GM18511 (cell line): Measurements from ENCODE around the gene SCAP.

Source experiments
- ATAC-seq: cut with Tn5 transposase; IDR thresholded peaks from one replicate; pipeline ENCODE4 v1.9.1; 2021; ENCODE audit warnings: mild to moderate bottlenecking, moderate library complexity; ENCODE audit not compliant: unreplicated experiment

SCAP gene

GRCh38 chr3:47404431-47404876 lies 71.3 kb downstream of the SCAP start:
- no peak for ATAC-seq

GRCh38 chr3:47399531-47400270 lies 76.0 kb downstream of the SCAP start:
- ATAC-seq: no peak

- ATAC-seq: no peak
Measured at GRCh38 chr3:47399016-47399415, 76.7 kb downstream of the SCAP start.

GRCh38 chr3:47398228-47398627 lies 77.5 kb downstream of the SCAP start:
- no peak for ATAC-seq

GRCh38 chr3:47394881-47395280 lies 80.9 kb downstream of the SCAP start:
- ATAC-seq: no peak

- ATAC-seq: no peak
Measured at GRCh38 chr3:47394140-47394870, 81.4 kb downstream of the SCAP start.

GRCh38 chr3:47392933-47393332 lies 82.8 kb downstream of the SCAP start:
- no peak for ATAC-seq

GRCh38 chr3:47385796-47386195 lies 89.9 kb downstream of the SCAP start:
- no peak for ATAC-seq

- no peak for ATAC-seq
Measured at GRCh38 chr3:47385007-47385406, 90.7 kb downstream of the SCAP start.

- no peak for ATAC-seq
Measured at GRCh38 chr3:47384425-47384824, 91.3 kb downstream of the SCAP start.

GRCh38 chr3:47381317-47382157 lies 94.2 kb downstream of the SCAP start:
- ATAC-seq: peak; percentile 69

GRCh38 chr3:47380601-47381316 lies 95.0 kb downstream of the SCAP start, which contains the start of gene PTPN23:
Gene PTPN23 (plus strand): TSS chr3:47381021. CDS start chr3:47381097, 76 bp downstream.
- ATAC-seq: peak; percentile 84

GRCh38 chr3:47380026-47380600 lies 95.6 kb downstream of the SCAP start:
- ATAC-seq: no peak

GRCh38 chr3:47379411-47379899 lies 96.3 kb downstream of the SCAP start:
- no peak for ATAC-seq

GRCh38 chr3:47378869-47379268 lies 96.9 kb downstream of the SCAP start:
- no peak for ATAC-seq

- no peak for ATAC-seq
Measured at GRCh38 chr3:47377186-47377585, 98.6 kb downstream of the SCAP start.

- ATAC-seq: no peak
Measured at GRCh38 chr3:47376393-47376792, 99.3 kb downstream of the SCAP start.

- ATAC-seq: no peak
Measured at GRCh38 chr3:47374587-47374986, 101.2 kb downstream of the SCAP start.

GRCh38 chr3:47370887-47371697 lies 104.6 kb downstream of the SCAP start:
- ATAC-seq: no peak
